H1 (cell line): Measurements from ENCODE around the gene GPR157. TPM values are rescaled to one million over a fixed set of nuclear protein-coding genes. Genes with fewer than 3 reads are reported as not detected.

Experiments
- CTCF ChIA-PET: fragments of 300-600 bp; sonication (Branson Sonifier 250); formaldehyde crosslinking; loops from one replicate; lab custom pipeline; 2021; ENCODE audit not compliant: partially characterized antibody; lab: Charles Lee
- POLR2A ChIA-PET: fragments of 300-600 bp; sonication (Branson Sonifier 250); formaldehyde crosslinking; loops from one replicate; lab custom pipeline; 2021; ENCODE audit warnings: inconsistent platforms; ENCODE audit not compliant: partially characterized antibody; lab: Charles Lee
- DNase-seq, 2 experiments: peaks; one replicate each; pipeline versions ENCODE4 v3.0.0 to v3.0.0-alpha.2; 2010 to 2022; ENCODE audit warnings: low spot score in 2 of 2, low read depth in 1 of 2, mixed read lengths in 1 of 2
- FAIRE-seq: peaks from 2 replicates; lab custom pipeline; 2011; peaks lifted over from hg19 to GRCh38; lab: Jason Lieb, UNC
- H2AFZ ChIP-seq: 2 replicates; pipeline ENCODE4 v1.8.1; 2012; ENCODE audit warnings: low read length, inconsistent platforms
- H2AK5ac ChIP-seq: 2 replicates; pipeline ENCODE4 v1.6.1; 2013; ENCODE audit warnings: low read depth, low read length
- H2BK120ac ChIP-seq: replicated peaks from 2 replicates; pipeline ENCODE3; 2013; ENCODE audit warnings: low read depth, low read length, inconsistent platforms
- H2BK12ac ChIP-seq: 2 replicates; pipeline ENCODE4 v1.6.1; 2013; ENCODE audit warnings: low read depth, low read length
- H2BK15ac ChIP-seq: 2 replicates; pipeline ENCODE4 v1.6.1; 2013; ENCODE audit warnings: low read length
- H2BK20ac ChIP-seq: 2 replicates; pipeline ENCODE4 v1.6.1; 2013; ENCODE audit warnings: low read length
- H2BK5ac ChIP-seq: 2 replicates; pipeline ENCODE4 v1.6.1; 2013; ENCODE audit warnings: low read depth, low read length
- H3K14ac ChIP-seq: 2 replicates; pipeline ENCODE4 v1.6.1; 2013; ENCODE audit warnings: inconsistent platforms; ENCODE audit not compliant: insufficient read length
- H3K18ac ChIP-seq: 2 replicates; pipeline ENCODE4 v1.6.1; 2013; ENCODE audit warnings: low read length; ENCODE audit errors: extremely low read depth
- H3K23ac ChIP-seq: 2 replicates; pipeline ENCODE4 v1.6.1; 2013; ENCODE audit warnings: inconsistent platforms; ENCODE audit not compliant: insufficient read length
- H3K23me2 ChIP-seq: 2 replicates; pipeline ENCODE4 v1.6.1; 2013; ENCODE audit warnings: low read depth, low read length
- H3K27ac ChIP-seq: 2 replicates; pipeline ENCODE4 v1.6.1; 2011; ENCODE audit warnings: low read depth, low read length, inconsistent platforms
- H3K27me3 ChIP-seq, 4 experiments: replicated peaks in 1 of 4; 1 replicate in 1 of 4; 2 replicates in 3 of 4; pipeline versions ENCODE4 v1.6.1 to v1.8.1; 2011 to 2013; ENCODE audit warnings: low read length in 3 of 4, mild to moderate bottlenecking in 3 of 4, inconsistent platforms in 2 of 4, mixed read lengths in 2 of 4, moderate library complexity in 1 of 4; ENCODE audit not compliant: control insufficient read depth in 3 of 4, insufficient read depth in 3 of 4; ENCODE audit errors: extremely low read depth in 1 of 4
- H3K36me3 ChIP-seq, 4 experiments: 2 replicates each; pipeline versions ENCODE4 v1.6.1 to v1.8.1; 2011 to 2013; ENCODE audit warnings: mild to moderate bottlenecking in 4 of 4, low read length in 3 of 4, moderate library complexity in 2 of 4, control low read depth in 1 of 4, inconsistent platforms in 1 of 4; ENCODE audit not compliant: insufficient read depth in 4 of 4, control insufficient read depth in 2 of 4
- H3K4ac ChIP-seq: replicated peaks from 2 replicates; pipeline ENCODE3; 2013; ENCODE audit warnings: low read length, low read depth, mixed read lengths, inconsistent platforms; ENCODE audit not compliant: insufficient read length
- H3K4me1 ChIP-seq, 4 experiments: replicated peaks in 1 of 4; 1 replicate in 1 of 4; 2 replicates in 3 of 4; pipeline versions ENCODE4 v1.6.1 to v1.8.1; 2011 to 2013; ENCODE audit warnings: low read length in 3 of 4, inconsistent platforms in 2 of 4, mixed read lengths in 1 of 4; ENCODE audit not compliant: insufficient read depth in 4 of 4, control insufficient read depth in 3 of 4
- H3K4me2 ChIP-seq, 2 experiments: 2 replicates each; pipeline versions ENCODE4 v1.6.1 to v1.8.1; 2011 to 2013; ENCODE audit warnings: low read depth in 2 of 2, low read length in 2 of 2, control low read depth in 1 of 2, inconsistent platforms in 1 of 2, mild to moderate bottlenecking in 1 of 2; ENCODE audit not compliant: insufficient read depth in 1 of 2
- H3K4me3 ChIP-seq, 4 experiments: fragments of 200-600, 300-600 bp in 1 of 4; sonication (generic), shearing (Covaris generic), sonication (Bioruptor Twin) in 1 of 4; 2 replicates each; pipeline versions ENCODE4 v1.5.1 to v1.8.1; 2011 to 2016; ENCODE audit warnings: low read length in 4 of 4, low read depth in 3 of 4, control low read depth in 2 of 4, inconsistent platforms in 2 of 4, mild to moderate bottlenecking in 2 of 4, mixed read lengths in 1 of 4, moderate library complexity in 1 of 4; ENCODE audit not compliant: insufficient read depth in 2 of 4; ENCODE audit errors: extremely low read depth in 1 of 4
- H3K56ac ChIP-seq: replicated peaks from 2 replicates; pipeline ENCODE3; 2013; ENCODE audit warnings: low read depth, mild to moderate bottlenecking, mixed read lengths, low read length, inconsistent platforms; ENCODE audit not compliant: insufficient read length
- H3K79me1 ChIP-seq: 2 replicates; pipeline ENCODE4 v1.6.1; 2013; ENCODE audit warnings: low read depth, low read length, control low read depth
- H3K79me2 ChIP-seq, 2 experiments: 2 replicates each; pipeline versions ENCODE4 v1.6.1 to v1.8.1; 2012 to 2013; ENCODE audit warnings: low read length in 2 of 2, mild to moderate bottlenecking in 2 of 2, inconsistent platforms in 1 of 2; ENCODE audit not compliant: insufficient read depth in 2 of 2, control insufficient read depth in 1 of 2
- H3K9ac ChIP-seq, 4 experiments: replicated peaks in 1 of 4; 1 replicate in 1 of 4; 2 replicates in 3 of 4; pipeline versions ENCODE4 v1.6.1 to v1.8.1; 2011 to 2013; ENCODE audit warnings: low read depth in 3 of 4, low read length in 3 of 4, control low read depth in 2 of 4, mild to moderate bottlenecking in 2 of 4, moderate library complexity in 2 of 4, inconsistent platforms in 1 of 4; ENCODE audit errors: extremely low read depth in 1 of 4
- H3K9me3 ChIP-seq, 2 experiments: 2 replicates each; pipeline versions ENCODE4 v1.6.1 to v1.8.1; 2012 to 2013; ENCODE audit warnings: mild to moderate bottlenecking in 2 of 2, moderate library complexity in 2 of 2, control low read depth in 1 of 2, inconsistent platforms in 1 of 2, low read depth in 1 of 2, low read length in 1 of 2, mixed read lengths in 1 of 2; ENCODE audit not compliant: insufficient read depth in 2 of 2
- H4K20me1 ChIP-seq, 2 experiments: replicated peaks in 1 of 2; 2 replicates each; pipeline versions ENCODE3 to v1.8.1; 2011 to 2013; ENCODE audit warnings: inconsistent platforms in 2 of 2, low read length in 2 of 2, mild to moderate bottlenecking in 1 of 2; ENCODE audit not compliant: insufficient read depth in 2 of 2, control insufficient read depth in 1 of 2
- H4K5ac ChIP-seq: 2 replicates; pipeline ENCODE4 v1.6.1; 2013; ENCODE audit warnings: low read length, low read depth, mixed read lengths, inconsistent platforms; ENCODE audit not compliant: insufficient read length
- H4K8ac ChIP-seq: 2 replicates; pipeline ENCODE4 v1.8.0; 2013; ENCODE audit warnings: mild to moderate bottlenecking, moderate library complexity, low read length, inconsistent platforms; ENCODE audit not compliant: insufficient read depth; ENCODE audit errors: extremely low read depth
- H4K91ac ChIP-seq: replicated peaks from 2 replicates; pipeline ENCODE3; 2013; ENCODE audit warnings: low read length, mixed read lengths, inconsistent platforms; ENCODE audit not compliant: insufficient read length
- CHD1 ChIP-seq: IDR thresholded peaks from 2 replicates; pipeline ENCODE4 v1.6.1; 2012; ENCODE audit warnings: low read depth, low read length, improper control_type of control experiment
- GABPA ChIP-seq: IDR thresholded peaks from 2 replicates; pipeline ENCODE4 v1.6.1; 2011; ENCODE audit warnings: mild to moderate bottlenecking, low read length, moderate library complexity, borderline replicate concordance; ENCODE audit not compliant: insufficient read depth
- MAX ChIP-seq: IDR thresholded peaks from 2 replicates; pipeline ENCODE4 v1.6.1; 2012; ENCODE audit warnings: inconsistent platforms
- POU5F1 ChIP-seq: IDR thresholded peaks from 2 replicates; pipeline ENCODE4 v1.6.1; 2011; ENCODE audit warnings: low read depth, mild to moderate bottlenecking, low read length, moderate library complexity
- RAD21 ChIP-seq, 2 experiments: IDR thresholded peaks in 1 of 2; conservative IDR thresholded peaks in 1 of 2; 2 replicates each; pipeline ENCODE4 v1.6.1; 2011; ENCODE audit warnings: low read depth in 2 of 2, low read length in 2 of 2, improper control_type of control experiment in 1 of 2, inconsistent platforms in 1 of 2, mild to moderate bottlenecking in 1 of 2, moderate library complexity in 1 of 2
- RXRA ChIP-seq: IDR thresholded peaks from 2 replicates; pipeline ENCODE4 v1.6.1; 2011; ENCODE audit warnings: low read depth, mild to moderate bottlenecking, low read length, moderate library complexity; ENCODE audit not compliant: insufficient read depth
- SP1 ChIP-seq: IDR thresholded peaks from 2 replicates; pipeline ENCODE4 v1.6.1; 2011; ENCODE audit warnings: low read depth, low read length
- SP4 ChIP-seq: IDR thresholded peaks from 2 replicates; pipeline ENCODE4 v1.6.1; 2012; ENCODE audit warnings: low read length, inconsistent platforms
- TAF1 ChIP-seq: IDR thresholded peaks from 2 replicates; pipeline ENCODE4 v1.6.1; 2011; ENCODE audit warnings: mild to moderate bottlenecking, low read depth, low read length
- WGBS, 2 experiments: shearing (Covaris generic) in 1 of 2; methylation state at CpG; one replicate each; pipeline versions ENCODE4 v1.1.6 to v1.1.7; 2013 to 2015; ENCODE audit warnings: low lambda C conversion rate in 2 of 2, mixed read lengths in 2 of 2, inconsistent platforms in 1 of 2, low coverage in 1 of 2, missing lambda C conversion rate in 1 of 2; ENCODE audit not compliant: insufficient replicate concordance in 2 of 2, insufficient coverage in 1 of 2, insufficient read length in 1 of 2; ENCODE audit errors: extremely low coverage in 1 of 2, missing lambda C conversion rate in 1 of 2; 5-methylcytosine and 5-hydroxymethylcytosine counted together
- polyA plus RNA-seq, 7 experiments: library from polyadenylated mRNA; depleted of rRNA in 3 of 7; stranded (reverse) in 5 of 7; unstranded in 2 of 7; fragments of >200 nt in 5 of 7; fragments of 200-250 nt in 2 of 7; gene quantifications; 1 replicate in 5 of 7; 2 replicates in 1 of 7; 4 replicates in 1 of 7; pipeline versions ENCODE4 v1.2.1 to v1.2.3, GENCODE V29; 2011 to 2013; ENCODE audit warnings: missing spikeins in 2 of 7, mixed read lengths in 2 of 7
- total RNA-seq: library from RNA; stranded (reverse); fragmentation: NEBNext Ultra II Directional; extraction: Animal tissue kit (Norgen Biotek cat#: 25700); gene quantifications from 2 replicates; pipeline ENCODE4 v1.2.1, GENCODE V29; 2021

Gene GPR157
- total and polyA plus RNA-seq, 2 of the 8 experiments (the other 6 are each of a cell fraction or from before 2014, with no cell fraction given) = 1.0 to 11.0 TPM

- ChIA-PET CTCF (interaction anchor here (0.6 to 4.8 kb wide), 7 partner anchors 7 to 1116 kb away, joined by 3 to 29 read pairs (median 4); no protein-coding TSS in a partner anchor), POLR2A (interaction anchor here (0.8 to 1.2 kb wide), 2 partner anchors 36 to 47 kb away, joined by 3 read pairs; no protein-coding TSS in a partner anchor)
- Histone ChIP-seq H2BK20ac (no peak overlapping the region), H3K4me3 (no peak overlapping the region), H3K79me2 (no peaks in the 10 kb centered on the region), H2AFZ (no peak overlapping the region), H2BK12ac (no peak overlapping the region), H2BK120ac (no peak overlapping the region), H3K79me1 (no peaks in the 10 kb centered on the region), H3K9me3 (no peaks in the 10 kb centered on the region), H3K9ac (no peak overlapping the region), H3K18ac (no peak overlapping the region), H4K5ac (no peak overlapping the region), H3K27ac (no peak overlapping the region), H3K23ac (no peak overlapping the region), H3K27me3 (no peaks in the 10 kb centered on the region), H2BK5ac (no peak overlapping the region), H2AK5ac (no peak overlapping the region), H3K23me2 (no peaks in the 10 kb centered on the region), H3K36me3 (no peaks in the 10 kb centered on the region), H3K4me1 (no peaks in the 10 kb centered on the region), H3K56ac (no peak overlapping the region), H4K8ac (no peak overlapping the region; the same call in 1 of the 2 replicates), H3K14ac (no peak overlapping the region), H3K4ac (no peak overlapping the region), H4K20me1 (no peaks in the 10 kb centered on the region), H3K4me2 (no peak overlapping the region), H2BK15ac (no peak overlapping the region), H4K91ac (no peak overlapping the region)
- TF ChIP-seq GABPA (no peak), MAX (no peak), POU5F1 (no peak), RXRA (no peak), SP4 (no peak), CHD1 (no peak), RAD21 (IDR thresholded peaks at IDR 0.05 in 1 of 2, conservative IDR thresholded peaks at IDR 0.05 in 1 of 2; ENCODE audit: low read depth in 2 of 2, low read length in 2 of 2) (no peak), SP1 (no peak), TAF1 (no peak)
- FAIRE-seq = no peak
- no peak for DNase-seq
- 90% methylated on average over 10 of the region's 10 CpGs; no CpG with 5 or more reads in 1 of the 2 experiments for WGBS, 2 experiments
Observed at GRCh38 chr1:9135073-9135836, 6.4 kb upstream of the GPR157 start.
